Adipocyte (in vitro differentiated cells): ENCODE measurements around the gene PLA2G7.
"Not testable (repeated sequence)": the region's sequence is repeated elsewhere in the genome, so short reads cannot be mapped to it uniquely, and the experiment has no call there.

ENCODE experiments used
- DNase-seq: peaks from one replicate; pipeline ENCODE4 v3.0.0-alpha.2; 2015; ENCODE audit warnings: low read depth
- H3K27me3 ChIP-seq: replicated peaks from 2 replicates; pipeline ENCODE4 v1.7.0; 2013; ENCODE audit warnings: mild to moderate bottlenecking, low read length, moderate library complexity; ENCODE audit not compliant: control insufficient read depth, insufficient read depth
- H3K36me3 ChIP-seq: 2 replicates; pipeline ENCODE4 v1.7.0; 2013; ENCODE audit warnings: low read length, mild to moderate bottlenecking, moderate library complexity; ENCODE audit not compliant: control insufficient read depth, insufficient read depth, severe bottlenecking
- H3K4me1 ChIP-seq: 2 replicates; pipeline ENCODE4 v1.7.0; 2013; ENCODE audit warnings: mild to moderate bottlenecking, low read length, moderate library complexity; ENCODE audit not compliant: control insufficient read depth, insufficient read depth
- H3K4me3 ChIP-seq: 2 replicates; pipeline ENCODE4 v1.7.0; 2013; ENCODE audit warnings: mild to moderate bottlenecking, low read length, moderate library complexity
- H3K9ac ChIP-seq: 2 replicates; pipeline ENCODE4 v1.7.0; 2013; ENCODE audit warnings: mild to moderate bottlenecking, low read length, moderate library complexity
- H3K9me3 ChIP-seq: 2 replicates; pipeline ENCODE4 v1.7.0; 2013; ENCODE audit warnings: mild to moderate bottlenecking, low read length, moderate library complexity; ENCODE audit not compliant: control insufficient read depth

PLA2G7 gene

DNA sequence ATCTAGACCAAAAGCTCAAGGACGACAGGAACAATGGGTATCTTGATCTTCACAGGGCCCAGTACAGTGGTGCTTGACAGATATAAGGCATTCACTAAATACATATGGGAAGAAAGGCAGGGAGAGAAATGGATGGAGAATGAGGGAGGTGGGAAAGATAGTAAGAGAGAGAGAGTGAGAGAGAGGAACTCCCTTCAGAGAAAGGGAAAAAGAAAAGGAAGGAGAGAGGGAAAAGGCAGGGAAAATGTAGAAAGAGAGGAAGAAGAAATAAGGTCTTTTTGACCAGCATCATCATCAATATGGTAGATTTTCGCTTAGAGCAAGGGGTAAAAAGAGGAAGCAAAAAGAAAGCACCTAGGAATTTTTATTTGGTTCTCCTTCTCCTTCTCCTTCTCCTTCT lies 10.8 kb upstream of the PLA2G7 start:
- Histone ChIP-seq H3K4me3 (no peak overlapping the region), H3K4me1 (no peaks in the 10 kb centered on the region), H3K27me3 (peaks cover 9% of the 10 kb centered on the region), H3K9ac (no peak overlapping the region), H3K9me3 (no peaks in the 10 kb centered on the region), H3K36me3 (no peaks in the 10 kb centered on the region)
- no peak for DNase-seq

DNA sequence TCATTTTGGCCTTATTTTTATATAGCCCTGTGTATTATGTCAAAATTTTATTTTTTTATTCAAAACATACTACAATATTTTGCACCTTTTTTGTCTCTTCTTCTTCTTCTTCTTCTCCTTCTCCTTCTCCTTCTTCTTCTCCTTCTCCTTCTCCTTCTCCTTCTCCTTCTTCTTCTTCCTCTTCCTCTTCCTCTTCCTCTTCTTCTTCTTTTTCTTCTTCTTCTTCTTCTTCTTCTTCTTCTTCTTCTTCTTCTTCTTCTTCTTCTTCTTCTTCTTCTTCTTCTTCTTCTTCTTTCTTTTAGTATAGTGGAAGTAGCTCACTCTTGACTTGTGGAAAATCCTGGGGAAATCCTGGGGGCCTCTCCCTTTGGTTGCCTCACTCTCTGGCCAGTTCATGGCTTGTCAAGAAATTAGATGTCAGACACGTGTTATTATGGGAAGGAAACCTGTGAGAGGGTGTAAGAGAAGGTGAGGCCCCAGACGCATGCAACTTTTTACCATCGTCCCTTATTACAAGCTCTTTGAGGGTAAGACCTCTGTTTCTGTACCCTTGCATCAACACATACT lies 9.1 kb upstream of the PLA2G7 start:
- not testable (repeated sequence) for H3K27me3 ChIP-seq, H3K4me1 ChIP-seq, H3K9ac ChIP-seq, H3K9me3 ChIP-seq, H3K4me3 ChIP-seq, DNase-seq, H3K36me3 ChIP-seq

DNA sequence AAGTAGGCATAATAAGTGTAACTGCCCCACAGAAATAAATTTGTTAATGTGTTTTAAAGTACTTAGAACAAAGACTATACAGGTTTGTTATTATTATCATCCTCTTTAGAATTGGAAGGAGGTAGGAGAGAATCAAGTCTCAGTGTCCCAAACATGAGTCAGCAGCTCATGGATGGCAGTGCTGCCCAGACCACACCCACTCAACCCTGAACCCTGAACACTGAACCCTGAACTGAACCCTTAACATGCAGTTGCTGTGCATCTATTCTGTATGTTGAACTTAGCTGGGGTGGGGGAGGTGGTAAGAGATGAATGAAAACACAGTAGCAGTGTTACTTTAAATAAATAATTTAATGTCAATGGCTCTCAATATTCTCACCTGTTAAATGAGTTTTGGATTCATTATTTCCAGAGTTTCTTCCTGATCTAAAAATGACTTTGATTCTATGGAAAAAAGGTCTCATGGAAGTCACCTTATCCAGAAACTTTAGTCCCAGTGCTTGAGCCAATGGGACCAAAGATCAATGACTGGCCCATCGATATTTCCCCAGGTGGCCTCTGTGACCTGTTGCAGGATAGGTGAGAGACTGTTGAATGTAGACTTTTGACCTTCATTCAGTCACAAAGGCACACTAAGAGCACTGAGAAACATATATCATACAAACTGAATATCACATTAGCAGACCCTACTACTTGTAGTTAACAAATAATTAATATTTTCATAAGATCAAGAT lies 8.4 kb upstream of the PLA2G7 start:
- H3K9me3 ChIP-seq, result no peaks in the 10 kb centered on the region

DNA sequence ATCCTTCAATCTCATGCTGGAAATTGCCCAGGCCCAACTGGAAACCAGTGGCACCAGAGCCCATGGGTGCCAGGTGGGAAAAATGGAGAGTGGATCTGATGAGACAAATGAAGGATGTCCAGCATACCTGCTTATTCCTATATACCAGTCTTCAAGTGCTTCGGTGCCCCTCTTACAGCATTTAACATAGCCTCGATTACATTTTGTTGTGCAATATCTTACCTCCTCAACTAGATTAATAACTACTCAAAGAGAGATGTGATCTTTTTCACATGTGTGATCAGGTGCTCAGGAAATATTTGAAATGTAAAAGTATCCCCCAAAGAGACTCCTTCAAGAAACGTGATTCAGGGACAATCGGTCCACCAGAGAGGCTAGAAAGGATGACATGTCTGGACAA lies 6.7 kb upstream of the PLA2G7 start:
- no peak for DNase-seq
- Histone ChIP-seq H3K27me3 (peaks cover 17% of the 10 kb centered on the region), H3K4me1 (no peaks in the 10 kb centered on the region), H3K9me3 (no peaks in the 10 kb centered on the region), H3K4me3 (no peak overlapping the region), H3K9ac (no peak overlapping the region), H3K36me3 (no peaks in the 10 kb centered on the region)

More for the DNA sequence above, 8.4 kb upstream of the PLA2G7 start:
- Histone ChIP-seq H3K27me3 (peaks cover 12% of the 10 kb centered on the region), H3K9ac (no peak overlapping the region), H3K4me3 (no peak overlapping the region), H3K4me1 (no peaks in the 10 kb centered on the region), H3K36me3 (no peaks in the 10 kb centered on the region)
- no peak for DNase-seq

DNA sequence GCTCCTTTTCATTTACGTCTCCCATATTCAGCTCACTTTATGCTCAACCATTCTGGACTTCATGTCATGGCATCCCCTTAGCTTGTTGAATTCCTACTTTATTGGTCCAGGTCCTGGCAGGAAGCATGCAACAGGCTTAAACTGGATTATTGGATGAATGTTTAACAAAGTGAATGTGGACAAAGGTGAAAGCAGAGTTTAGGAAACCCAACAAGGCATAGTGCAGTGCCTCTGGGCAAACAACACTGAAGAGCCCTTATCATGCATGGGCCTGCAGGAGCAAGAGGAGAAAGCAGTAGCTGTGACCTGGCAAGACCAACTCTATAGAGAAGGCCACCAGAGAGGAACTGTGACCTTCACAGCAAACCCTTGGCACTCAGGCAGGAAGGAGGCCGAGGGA lies 6.3 kb upstream of the PLA2G7 start:
- Histone ChIP-seq H3K4me1 (no peaks in the 10 kb centered on the region), H3K27me3 (peaks cover 21% of the 10 kb centered on the region), H3K9me3 (no peaks in the 10 kb centered on the region), H3K4me3 (no peak overlapping the region), H3K9ac (no peak overlapping the region), H3K36me3 (no peaks in the 10 kb centered on the region)
- no peak for DNase-seq

DNA sequence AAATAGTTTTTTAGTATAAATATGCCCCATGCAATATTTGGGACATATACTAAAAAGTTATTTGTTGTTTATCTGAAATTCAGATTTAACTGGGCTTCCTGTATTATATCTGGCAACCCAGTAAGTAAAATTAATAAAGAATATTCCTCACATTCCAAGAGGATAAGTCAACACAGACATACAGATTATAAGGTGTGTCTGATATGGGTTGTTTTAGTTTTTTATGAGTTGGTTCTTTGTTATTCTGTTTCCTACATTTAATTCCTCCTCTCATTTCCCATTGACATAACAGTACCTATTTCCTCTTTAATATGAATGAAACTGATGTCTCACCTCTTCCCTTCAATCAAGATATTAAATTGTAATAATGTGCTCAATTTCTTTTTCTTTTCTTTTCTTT lies 1.7 kb upstream of the PLA2G7 start:
- Histone ChIP-seq H3K36me3 (no peaks in the 10 kb centered on the region), H3K9me3 (no peaks in the 10 kb centered on the region), H3K9ac (no peak overlapping the region), H3K4me3 (no peak overlapping the region), H3K27me3 (peaks cover 24% of the 10 kb centered on the region), H3K4me1 (peaks cover 4% of the 10 kb centered on the region)
- no peak for DNase-seq

DNA sequence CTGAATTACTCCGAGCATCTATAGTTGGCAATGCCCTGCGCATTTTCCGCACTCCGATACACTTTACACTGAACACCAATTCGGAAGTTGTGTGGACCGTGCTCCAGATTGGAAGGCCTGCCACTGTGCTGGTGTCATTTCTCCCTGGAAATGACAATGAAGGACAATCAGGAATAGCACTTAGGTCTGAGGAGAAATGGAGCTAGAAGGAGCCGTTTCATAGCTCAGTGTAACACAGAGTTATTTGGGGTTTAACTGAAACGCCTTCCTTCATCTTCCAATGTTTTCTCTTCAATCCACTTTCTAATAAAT lies 501 bp upstream of the PLA2G7 start:
- no peaks in the 10 kb centered on the region for H3K36me3 ChIP-seq
- peak overlapping the region; percentile 81 for H3K4me3 ChIP-seq
- no peak overlapping the region for H3K9ac ChIP-seq
- DNase-seq, result no peak
- no peaks in the 10 kb centered on the region for H3K9me3 ChIP-seq
- H3K27me3 ChIP-seq, result peaks cover 24% of the 10 kb centered on the region
- H3K4me1 ChIP-seq, result peaks cover 4% of the 10 kb centered on the region

DNA sequence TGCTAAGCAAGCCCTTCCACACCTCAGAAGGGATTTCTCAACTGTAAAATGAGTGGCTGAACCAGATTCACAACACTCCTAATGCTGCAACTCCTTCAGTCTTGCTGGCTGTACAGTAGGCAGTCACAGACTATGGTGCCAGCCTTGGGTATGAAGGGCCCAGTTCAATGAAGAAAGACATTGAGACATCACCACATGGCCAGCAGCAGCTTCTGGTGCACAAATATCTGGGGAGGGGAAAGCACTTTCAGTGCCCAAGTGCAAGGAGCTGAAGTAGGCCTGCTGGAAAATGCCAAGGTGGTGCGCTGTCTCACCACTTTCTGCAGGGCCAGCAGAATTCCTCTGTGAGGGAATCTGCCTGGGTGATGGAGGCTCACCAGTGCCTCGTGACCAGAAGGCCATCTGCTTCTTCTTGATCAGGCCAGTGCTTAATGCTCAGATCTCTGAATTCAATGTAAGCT lies 1.8 kb downstream of the PLA2G7 start:
- H3K4me3 ChIP-seq, result no peak overlapping the region
- no peaks in the 10 kb centered on the region for H3K9me3 ChIP-seq
- H3K27me3 ChIP-seq, result peaks cover 26% of the 10 kb centered on the region
- DNase-seq, result no peak
- H3K9ac ChIP-seq, result no peak overlapping the region
- no peaks in the 10 kb centered on the region for H3K36me3 ChIP-seq
- H3K4me1 ChIP-seq, result peaks cover 4% of the 10 kb centered on the region

DNA sequence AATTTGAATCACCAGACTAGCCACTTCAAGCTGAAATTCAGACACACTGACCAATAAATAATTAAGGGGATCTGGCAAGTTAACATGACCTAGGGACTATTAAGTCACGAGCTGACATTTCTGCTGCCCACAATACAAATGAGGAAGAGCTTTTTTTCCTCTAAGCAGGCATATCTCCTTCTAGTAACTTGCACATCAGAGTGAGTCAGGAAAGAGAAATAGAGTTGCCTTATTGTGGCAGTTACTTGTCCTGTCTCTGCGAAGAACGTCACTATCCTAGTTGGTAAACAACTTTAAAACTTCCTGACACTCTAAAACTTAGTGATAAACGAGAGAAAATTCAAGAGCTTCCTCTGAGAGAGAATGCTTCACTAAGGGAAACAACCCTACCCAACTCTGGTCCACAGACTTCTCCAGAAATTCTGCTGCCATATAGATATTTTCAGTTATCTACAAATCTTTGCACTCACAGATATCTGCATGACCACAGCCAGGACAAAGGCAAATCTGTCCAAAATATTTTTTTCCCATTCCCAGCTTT lies 4.2 kb downstream of the PLA2G7 start:
- Histone ChIP-seq H3K4me1 (peaks cover 4% of the 10 kb centered on the region), H3K9me3 (no peaks in the 10 kb centered on the region), H3K36me3 (no peaks in the 10 kb centered on the region), H3K27me3 (peaks cover 14% of the 10 kb centered on the region), H3K4me3 (no peak overlapping the region), H3K9ac (no peak overlapping the region)
- DNase-seq, result no peak

DNA sequence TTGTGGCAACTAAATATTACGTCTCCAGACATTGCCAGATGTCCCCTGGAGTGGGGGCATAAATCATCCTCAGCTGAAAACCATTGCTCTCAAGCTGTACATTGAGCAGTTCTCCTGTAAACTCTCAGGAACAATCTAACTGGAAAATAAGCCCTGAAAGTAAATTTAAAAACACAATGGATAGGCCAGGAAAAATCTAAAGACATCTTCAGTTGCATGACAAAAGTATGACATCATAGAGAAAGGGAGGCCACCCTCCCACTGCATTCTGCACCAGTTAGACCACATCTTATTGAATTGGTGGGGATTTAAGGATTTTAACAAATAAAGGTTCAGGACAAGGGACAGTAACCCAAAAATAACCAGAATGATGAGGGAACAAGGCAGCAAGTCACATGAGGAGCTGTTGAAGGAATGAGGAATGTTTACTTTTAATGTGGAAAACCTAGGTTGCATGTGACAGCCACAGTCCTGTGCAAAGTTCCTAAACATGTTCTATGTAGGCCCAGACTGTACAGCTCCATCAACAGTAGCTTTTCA lies 5.3 kb downstream of the PLA2G7 start:
- H3K4me1 ChIP-seq, result no peaks in the 10 kb centered on the region
- no peaks in the 10 kb centered on the region for H3K36me3 ChIP-seq
- no peak overlapping the region for H3K9ac ChIP-seq
- H3K27me3 ChIP-seq, result peaks cover 7% of the 10 kb centered on the region
- H3K4me3 ChIP-seq, result no peak overlapping the region
- no peak for DNase-seq
- H3K9me3 ChIP-seq, result no peaks in the 10 kb centered on the region

DNA sequence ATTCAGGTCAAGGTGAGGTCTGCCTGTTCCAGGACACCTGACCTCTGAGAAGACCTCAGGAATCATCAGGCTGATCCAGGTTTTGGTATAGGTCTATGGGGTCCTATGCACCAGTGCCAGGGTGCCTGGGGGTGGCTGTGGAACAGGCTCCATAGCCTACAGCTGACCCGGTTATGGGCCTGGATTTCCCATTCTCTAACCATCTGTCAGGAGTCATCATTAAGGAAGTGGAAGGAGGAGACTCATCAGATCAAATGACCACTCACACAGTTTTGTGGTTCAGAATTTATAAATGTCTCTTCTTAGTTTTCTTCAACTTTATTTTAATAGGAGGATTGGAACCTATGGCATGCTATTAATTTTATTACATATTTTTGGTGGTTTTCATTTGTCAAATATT lies 14.8 kb downstream of the PLA2G7 start:
- Histone ChIP-seq H3K9ac (no peak overlapping the region), H3K27me3 (peaks cover 6% of the 10 kb centered on the region), H3K4me1 (no peaks in the 10 kb centered on the region), H3K36me3 (no peaks in the 10 kb centered on the region), H3K4me3 (no peak overlapping the region), H3K9me3 (no peaks in the 10 kb centered on the region)
- no peak for DNase-seq
